H9 (cell line): ENCODE measurements around the gene CELF4. TPM values are rescaled to one million over a fixed set of nuclear protein-coding genes. Genes with fewer than 3 reads are reported as not detected.

Source experiments
- DNase-seq: peaks from one replicate; pipeline ENCODE4 v3.0.0-alpha.2; 2017
- H2AFZ ChIP-seq: one replicate; pipeline ENCODE4 v1.6.1; 2013; ENCODE audit warnings: mild to moderate bottlenecking, low read length, control low read depth, moderate library complexity
- H2AK5ac ChIP-seq: 2 replicates; pipeline ENCODE4 v1.6.1; 2013; ENCODE audit warnings: low read length, control low read depth, mixed read lengths; ENCODE audit not compliant: insufficient read length
- H2BK120ac ChIP-seq: one replicate; pipeline ENCODE4 v1.6.1; 2013; ENCODE audit warnings: low read depth, mild to moderate bottlenecking, low read length, control low read depth, inconsistent platforms; ENCODE audit not compliant: poor library complexity, severe bottlenecking
- H2BK12ac ChIP-seq: 2 replicates; pipeline ENCODE4 v1.6.1; 2013; ENCODE audit warnings: low read length, control low read depth, mixed read lengths, low read depth; ENCODE audit not compliant: insufficient read length
- H2BK15ac ChIP-seq: 2 replicates; pipeline ENCODE4 v1.6.1; 2013; ENCODE audit warnings: low read depth, low read length, control low read depth
- H2BK20ac ChIP-seq: one replicate; pipeline ENCODE4 v1.6.1; 2013; ENCODE audit warnings: low read depth, mild to moderate bottlenecking, low read length, control low read depth, inconsistent platforms; ENCODE audit not compliant: poor library complexity, severe bottlenecking
- H2BK5ac ChIP-seq: 2 replicates; pipeline ENCODE4 v1.6.1; 2013; ENCODE audit warnings: low read length, control low read depth, mixed read lengths; ENCODE audit not compliant: insufficient read length
- H3K14ac ChIP-seq: 2 replicates; pipeline ENCODE4 v1.6.1; 2013; ENCODE audit warnings: low read length, control low read depth; ENCODE audit not compliant: insufficient read depth
- H3K18ac ChIP-seq: 2 replicates; pipeline ENCODE4 v1.6.1; 2013; ENCODE audit warnings: low read depth, mild to moderate bottlenecking, mixed read lengths, low read length, control low read depth; ENCODE audit not compliant: insufficient read length
- H3K23ac ChIP-seq: 2 replicates; pipeline ENCODE4 v1.6.1; 2013; ENCODE audit warnings: low read length, control low read depth, mixed read lengths, low read depth; ENCODE audit not compliant: insufficient read length
- H3K23me2 ChIP-seq: 2 replicates; pipeline ENCODE4 v1.6.1; 2013; ENCODE audit warnings: low read depth, mild to moderate bottlenecking, mixed read lengths, low read length, control low read depth; ENCODE audit not compliant: insufficient read length, poor library complexity, severe bottlenecking
- H3K27ac ChIP-seq: 2 replicates; pipeline ENCODE4 v1.5.1; 2013; ENCODE audit warnings: low read length, control low read depth, mixed read lengths, low read depth; ENCODE audit not compliant: insufficient read length
- H3K27me3 ChIP-seq: 2 replicates; pipeline ENCODE4 v1.6.1; 2013; ENCODE audit warnings: low read length, control low read depth, inconsistent platforms; ENCODE audit not compliant: insufficient read depth
- H3K4ac ChIP-seq: 2 replicates; pipeline ENCODE4 v1.6.1; 2013; ENCODE audit warnings: low read depth, mild to moderate bottlenecking, control low read depth, inconsistent platforms, low read length, moderate library complexity
- H3K4me1 ChIP-seq: 2 replicates; pipeline ENCODE4 v1.6.1; 2013; ENCODE audit warnings: low read length, control low read depth, inconsistent platforms; ENCODE audit not compliant: insufficient read depth
- H3K4me2 ChIP-seq: 2 replicates; pipeline ENCODE4 v1.6.1; 2013; ENCODE audit warnings: low read length, control low read depth, mixed read lengths; ENCODE audit not compliant: insufficient read length, insufficient read depth
- H3K56ac ChIP-seq: 2 replicates; pipeline ENCODE4 v1.6.1; 2013; ENCODE audit warnings: low read depth, mild to moderate bottlenecking, mixed read lengths, low read length, control low read depth; ENCODE audit not compliant: insufficient read length
- H3K79me1 ChIP-seq: 2 replicates; pipeline ENCODE4 v1.6.1; 2013; ENCODE audit warnings: low read depth, mild to moderate bottlenecking, moderate library complexity, low read length, control low read depth, inconsistent platforms; ENCODE audit not compliant: insufficient read depth, poor library complexity, severe bottlenecking
- H3K79me2 ChIP-seq: 2 replicates; pipeline ENCODE4 v1.6.1; 2013; ENCODE audit warnings: low read length, control low read depth, inconsistent platforms; ENCODE audit not compliant: insufficient read depth
- H3K9ac ChIP-seq: 2 replicates; pipeline ENCODE4 v1.6.1; 2013; ENCODE audit warnings: low read length, control low read depth, mixed read lengths; ENCODE audit not compliant: insufficient read length; ENCODE audit errors: extremely low read depth
- H3K9me3 ChIP-seq: one replicate; pipeline ENCODE4 v1.6.1; 2013; ENCODE audit warnings: low read depth, low read length, inconsistent platforms; ENCODE audit not compliant: control insufficient read depth
- H3T11ph ChIP-seq: one replicate; pipeline ENCODE4 v1.6.1; 2013; ENCODE audit warnings: mild to moderate bottlenecking, low read length, control low read depth, inconsistent platforms
- H4K20me1 ChIP-seq: one replicate; pipeline ENCODE4 v1.6.1; 2013; ENCODE audit not compliant: control insufficient read depth, insufficient read length, insufficient read depth
- H4K5ac ChIP-seq: 2 replicates; pipeline ENCODE4 v1.6.1; 2013; ENCODE audit warnings: low read depth, mild to moderate bottlenecking, mixed read lengths, low read length, control low read depth; ENCODE audit not compliant: insufficient read length
- H4K8ac ChIP-seq: replicated peaks from 2 replicates; pipeline ENCODE4 v1.6.1; 2013; ENCODE audit warnings: low read length, control low read depth, mixed read lengths, low read depth; ENCODE audit not compliant: insufficient read length
- H4K91ac ChIP-seq: 2 replicates; pipeline ENCODE4 v1.6.1; 2013; ENCODE audit warnings: low read depth, mild to moderate bottlenecking, moderate library complexity, mixed read lengths, low read length, control low read depth; ENCODE audit not compliant: insufficient read length
- H3K27ac Mint-ChIP-seq, 3 experiments: 2 replicates in 2 of 3; 3 replicates in 1 of 3; pipeline ENCODE4 v1.8.0; 2020 to 2021; ENCODE audit warnings: mixed read lengths in 3 of 3, mild to moderate bottlenecking in 1 of 3, moderate library complexity in 1 of 3
- H3K27me3 Mint-ChIP-seq: 2 replicates; pipeline ENCODE4 v1.8.0; 2021; ENCODE audit warnings: low read depth, mild to moderate bottlenecking, moderate library complexity, mixed read lengths
- H3K36me3 Mint-ChIP-seq, 3 experiments: 2 replicates in 2 of 3; 3 replicates in 1 of 3; pipeline ENCODE4 v1.8.0; 2020 to 2021; ENCODE audit warnings: low read depth in 3 of 3, mixed read lengths in 3 of 3; ENCODE audit not compliant: insufficient read depth in 1 of 3
- H3K4me1 Mint-ChIP-seq, 2 experiments: 2 replicates each; pipeline ENCODE4 v1.8.0; 2020; ENCODE audit warnings: mixed read lengths in 2 of 2
- H3K4me3 Mint-ChIP-seq, 2 experiments: 2 replicates in 1 of 2; 3 replicates in 1 of 2; pipeline ENCODE4 v1.8.0; 2020 to 2021; ENCODE audit warnings: mild to moderate bottlenecking in 2 of 2, mixed read lengths in 2 of 2, moderate library complexity in 1 of 2
- H3K9me3 Mint-ChIP-seq, 2 experiments: 2 replicates in 1 of 2; 3 replicates in 1 of 2; pipeline ENCODE4 v1.8.0; 2020; ENCODE audit warnings: mild to moderate bottlenecking in 2 of 2, mixed read lengths in 2 of 2, moderate library complexity in 1 of 2
- WGBS: extraction: QIAGEN DNeasy Blood & Tissue Kit; methylation state at CpG from one replicate; pipeline ENCODE4 v1.1.7; 2013; ENCODE audit warnings: missing lambda C conversion rate, low lambda C conversion rate, mixed read lengths; ENCODE audit not compliant: insufficient read length; ENCODE audit errors: extremely low coverage; 5-methylcytosine and 5-hydroxymethylcytosine counted together
- total RNA-seq: library from RNA; stranded (reverse); gene quantifications from 2 replicates; pipeline ENCODE4 v1.2.1, GENCODE V29; 2021
- TF ChIP-seq, protein P1 (sequence below): fragments of 200-600 bp; sonication (generic); conservative IDR thresholded peaks from 3 replicates; pipeline ENCODE4 v1.8.0; 2021; ENCODE audit warnings: antibody characterized with exemption, mild to moderate bottlenecking

CELF4 gene
- total RNA-seq, 1 experiment from 2014 or later, result 1.1 TPM

DNA sequence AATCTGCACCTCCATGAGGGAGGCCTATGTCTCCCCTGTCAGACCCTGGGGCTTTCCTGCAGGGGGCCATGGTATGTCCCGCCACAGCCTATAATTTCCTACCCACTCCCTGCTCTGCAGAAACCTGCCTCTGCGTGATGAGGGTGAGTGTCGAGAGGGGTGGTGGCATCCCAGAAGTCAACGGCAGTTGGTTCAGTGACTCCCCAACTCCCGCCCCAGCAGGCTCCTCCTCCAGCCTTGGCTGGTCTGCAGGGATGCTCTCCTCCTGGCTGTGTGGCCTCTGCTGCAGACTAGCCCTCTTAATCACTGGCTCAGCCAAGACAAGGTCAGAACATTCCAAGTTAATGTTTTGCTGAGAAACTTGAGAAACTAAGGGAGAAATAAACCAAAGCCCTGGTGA lies 13.3 kb downstream of the CELF4 start:
- Histone ChIP-seq H4K8ac (no peak overlapping the region), H4K20me1 (no peaks in the 10 kb centered on the region), H4K91ac (no peak overlapping the region), H2BK12ac (no peak overlapping the region), H3K4me2 (no peak overlapping the region), H3K4ac (no peak overlapping the region), H3K18ac (no peak overlapping the region), H2BK20ac (no peak overlapping the region), H3K27me3 (peaks cover 4% of the 10 kb centered on the region; the same call in 1 of the 2 replicates), H3K79me2 (no peaks in the 10 kb centered on the region), H3K9ac (no peak overlapping the region), H3K4me1 (peaks cover 4% of the 10 kb centered on the region; the same call in 1 of the 2 replicates), H3K79me1 (no peaks in the 10 kb centered on the region), H3K14ac (no peak overlapping the region), H3K27ac (no peak overlapping the region), H2AFZ (no peak overlapping the region), H3K9me3 (no peaks in the 10 kb centered on the region), H4K5ac (no peak overlapping the region), H2BK15ac (no peak overlapping the region), H3K56ac (no peak overlapping the region), H2AK5ac (no peak overlapping the region), H3K23me2 (no peaks in the 10 kb centered on the region), H3T11ph (no peak overlapping the region), H3K23ac (no peak overlapping the region), H2BK120ac (no peak overlapping the region), H2BK5ac (no peak overlapping the region)
- WGBS, result no CpG with 5 or more reads among the region's 5 CpGs
- peaks cover 56% of the 10 kb centered on the region for H3K27me3 Mint-ChIP-seq
- no peak for DNase-seq
- H3K4me1 Mint-ChIP-seq, result peaks cover 16% of the 10 kb centered on the region in 2 experiments
- H3K36me3 Mint-ChIP-seq, result no peaks in the 10 kb centered on the region
- peak overlapping the region in 1 of 3 experiments; percentile 85; a peak in 1 of 7 replicates for H3K27ac Mint-ChIP-seq
- no peak overlapping the region for H3K4me3 Mint-ChIP-seq
- TF ChIP-seq, protein P1, sequence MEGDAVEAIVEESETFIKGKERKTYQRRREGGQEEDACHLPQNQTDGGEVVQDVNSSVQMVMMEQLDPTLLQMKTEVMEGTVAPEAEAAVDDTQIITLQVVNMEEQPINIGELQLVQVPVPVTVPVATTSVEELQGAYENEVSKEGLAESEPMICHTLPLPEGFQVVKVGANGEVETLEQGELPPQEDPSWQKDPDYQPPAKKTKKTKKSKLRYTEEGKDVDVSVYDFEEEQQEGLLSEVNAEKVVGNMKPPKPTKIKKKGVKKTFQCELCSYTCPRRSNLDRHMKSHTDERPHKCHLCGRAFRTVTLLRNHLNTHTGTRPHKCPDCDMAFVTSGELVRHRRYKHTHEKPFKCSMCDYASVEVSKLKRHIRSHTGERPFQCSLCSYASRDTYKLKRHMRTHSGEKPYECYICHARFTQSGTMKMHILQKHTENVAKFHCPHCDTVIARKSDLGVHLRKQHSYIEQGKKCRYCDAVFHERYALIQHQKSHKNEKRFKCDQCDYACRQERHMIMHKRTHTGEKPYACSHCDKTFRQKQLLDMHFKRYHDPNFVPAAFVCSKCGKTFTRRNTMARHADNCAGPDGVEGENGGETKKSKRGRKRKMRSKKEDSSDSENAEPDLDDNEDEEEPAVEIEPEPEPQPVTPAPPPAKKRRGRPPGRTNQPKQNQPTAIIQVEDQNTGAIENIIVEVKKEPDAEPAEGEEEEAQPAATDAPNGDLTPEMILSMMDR, result no peak
- no peaks in the 10 kb centered on the region for H3K9me3 Mint-ChIP-seq
